HepG2 (cell line): ENCODE results near the gene UTF1.

Source experiments
- BRCA1 ChIP-seq: sonication (generic); formaldehyde crosslinking; IDR thresholded peaks from 2 replicates; pipeline ENCODE4 v1.4.0; 2020; ENCODE audit warnings: missing genetic modification reagents
- CCDC6 ChIP-seq: sonication (generic); formaldehyde crosslinking; IDR thresholded peaks from 2 replicates; pipeline ENCODE4 v1.8.1; 2022; ENCODE audit warnings: mild to moderate bottlenecking, missing genetic modification reagents, moderate library complexity
- HIC2 ChIP-seq: sonication (generic); formaldehyde crosslinking; IDR thresholded peaks from 2 replicates; pipeline ENCODE4 v1.9.0; 2022; ENCODE audit warnings: low read depth, missing genetic modification reagents
- MATR3 ChIP-seq: sonication (generic); formaldehyde crosslinking; IDR thresholded peaks from 2 replicates; pipeline ENCODE4 v1.4.0; 2020; ENCODE audit warnings: missing genetic modification reagents
- PHF20 ChIP-seq: sonication (generic); formaldehyde crosslinking; IDR thresholded peaks from 2 replicates; pipeline ENCODE4 v1.5.0; 2020; ENCODE audit warnings: mild to moderate bottlenecking, missing genetic modification reagents
- POLR2A ChIP-seq, 2 experiments: IDR thresholded peaks; 2 replicates each; pipeline ENCODE4 v1.6.1; 2011; ENCODE audit warnings: low read depth in 2 of 2, low read length in 2 of 2, mild to moderate bottlenecking in 1 of 2, moderate library complexity in 1 of 2; ENCODE audit not compliant: insufficient read depth in 1 of 2
- POLR2AphosphoS2 ChIP-seq: IDR thresholded peaks from 2 replicates; pipeline ENCODE4 v1.6.1; 2011; ENCODE audit warnings: low read depth, low read length, improper control_type of control experiment
- SMC3 ChIP-seq: IDR thresholded peaks from 2 replicates; pipeline ENCODE4 v1.6.1; 2011; ENCODE audit warnings: low read length, improper control_type of control experiment
- ZNF225 ChIP-seq: sonication (generic); formaldehyde crosslinking; IDR thresholded peaks from 2 replicates; pipeline ENCODE4 v1.4.0; 2020; ENCODE audit warnings: mild to moderate bottlenecking, missing genetic modification reagents

- TF ChIP-seq MATR3 (CRISPR knock-in tag) (no peak), CCDC6 (no peak), BRCA1 (CRISPR knock-in tag) (no peak), SMC3 (no peak), POLR2A (IDR thresholded peaks at IDR 0.05; ENCODE audit: insufficient read depth in 1 of 2, low read depth in 2 of 2, low read length in 2 of 2) (no peak), POLR2AphosphoS2 (no peak), PHF20 (CRISPR knock-in tag) (no peak), HIC2 (CRISPR knock-in tag) (no peak), ZNF225 (CRISPR knock-in tag) (no peak)
Observed at GRCh38 chr10:133248334-133248715, 18.3 kb downstream of the UTF1 start.
